HS-27A (cell line): ENCODE data around the gene CEL.
"Not testable (repeated sequence)": the region's sequence is repeated elsewhere in the genome, so short reads cannot be mapped to it uniquely, and the experiment has no call there.

ENCODE experiments used
- DNase-seq: peaks from one replicate; pipeline ENCODE4 v3.0.0-alpha.2; 2012; ENCODE audit warnings: low read depth, missing footprints

The CEL gene

DNA sequence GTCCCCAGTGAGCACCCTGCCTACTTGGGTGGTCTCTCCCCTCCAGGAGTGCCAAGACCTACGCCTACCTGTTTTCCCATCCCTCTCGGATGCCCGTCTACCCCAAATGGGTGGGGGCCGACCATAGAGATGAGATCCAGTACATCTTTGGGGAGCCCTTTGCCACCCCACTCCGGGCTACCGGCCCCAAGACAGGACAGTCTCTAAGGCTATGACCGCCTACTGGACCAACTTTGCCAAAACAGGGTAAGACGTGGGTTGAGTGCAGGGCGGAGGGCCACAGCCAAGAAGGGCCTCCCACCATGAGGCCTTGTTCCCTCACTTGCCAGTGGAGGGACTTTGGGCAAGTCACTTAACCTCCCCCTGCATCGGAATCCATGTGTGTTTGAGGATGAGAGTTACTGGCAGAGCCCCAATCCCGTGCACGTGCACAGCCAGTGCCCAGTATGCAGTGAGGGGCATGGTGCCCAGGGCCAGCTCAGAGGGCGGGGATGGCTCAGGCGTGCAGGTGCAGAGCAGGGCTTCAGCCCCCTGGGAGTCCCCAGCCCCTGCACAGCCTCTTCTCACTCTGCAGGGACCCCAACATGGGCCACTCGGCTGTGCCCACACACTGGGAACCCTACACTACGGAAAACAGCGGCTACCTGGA lies 24.6 kb downstream of the CEL start:
- not testable (repeated sequence) for DNase-seq

- no peak for DNase-seq
Observed at GRCh38 chr9:133086894-133087293, 25.1 kb downstream of the CEL start.

GRCh38 chr9:133087429-133088145 lies 25.8 kb downstream of the CEL start:
- DNase-seq = no peak

- DNase-seq = no peak
Observed at GRCh38 chr9:133088146-133088750, 26.5 kb downstream of the CEL start.

DNA sequence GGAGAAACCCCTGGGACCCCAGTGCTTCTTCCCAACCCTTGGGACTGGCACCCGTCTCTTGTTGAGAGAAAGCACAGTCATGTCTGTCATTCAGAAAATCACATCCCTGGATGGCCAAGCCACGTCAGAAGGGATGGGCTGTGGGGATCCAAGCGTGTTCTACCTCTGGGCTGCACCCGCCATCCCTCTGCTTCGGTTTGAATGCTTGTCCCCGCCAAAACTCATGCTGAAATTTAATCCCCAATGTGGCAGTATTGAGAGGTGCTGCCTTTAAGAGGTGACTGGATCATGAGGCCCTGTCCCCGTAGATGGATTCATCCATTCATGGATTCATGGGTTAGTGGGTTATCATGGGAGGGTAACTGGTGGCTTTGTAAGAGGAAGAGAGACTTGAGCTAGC lies 27.0 kb downstream of the CEL start:
- no peak for DNase-seq

- DNase-seq = no peak
Observed at GRCh38 chr9:133089271-133089671, 27.5 kb downstream of the CEL start.

DNA sequence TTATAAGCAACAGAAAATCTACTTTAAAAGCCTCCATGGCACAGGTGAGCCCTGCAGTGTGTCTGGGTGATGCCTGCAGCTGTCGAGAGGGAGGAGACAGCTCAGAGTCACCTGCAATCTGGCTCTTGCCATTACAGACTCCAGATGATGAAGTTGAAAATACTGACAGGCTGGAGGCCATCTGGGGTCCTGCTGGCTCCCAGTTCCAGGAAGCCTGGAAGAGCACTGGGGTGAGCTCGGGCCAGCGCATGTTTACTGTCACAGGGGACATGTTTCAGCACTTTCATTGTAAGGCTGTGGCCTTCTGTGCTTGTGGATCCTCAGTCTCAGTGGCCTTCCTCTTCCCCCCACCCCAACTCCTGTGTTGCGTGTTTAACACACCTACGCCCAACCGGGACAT lies 28.4 kb downstream of the CEL start:
- no peak for DNase-seq

GRCh38 chr9:133090752-133091385 lies 29.1 kb downstream of the CEL start:
- DNase-seq = no peak

DNA sequence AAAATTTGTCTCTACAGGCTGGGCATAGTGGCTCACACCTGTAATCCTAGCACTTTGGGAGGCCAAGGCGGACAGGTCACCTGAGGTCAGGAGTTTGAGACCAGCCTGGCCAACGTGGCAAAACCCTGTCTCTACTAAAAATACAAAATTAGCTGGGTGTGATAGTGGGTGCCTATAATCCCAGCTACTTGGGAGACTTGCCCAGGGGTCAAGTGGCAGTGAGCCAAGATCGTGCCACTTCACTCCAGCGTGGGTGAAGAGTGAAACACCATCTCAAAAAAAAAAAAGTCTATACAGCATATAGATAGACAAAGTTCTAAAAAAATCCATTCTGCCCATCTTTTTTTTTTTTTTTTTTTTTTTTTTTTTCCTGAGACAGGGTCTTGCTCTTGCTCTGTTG lies 32.6 kb downstream of the CEL start:
- not testable (repeated sequence) for DNase-seq

- DNase-seq = no peak
Observed at GRCh38 chr9:133094842-133095393, 33.1 kb downstream of the CEL start.

DNA sequence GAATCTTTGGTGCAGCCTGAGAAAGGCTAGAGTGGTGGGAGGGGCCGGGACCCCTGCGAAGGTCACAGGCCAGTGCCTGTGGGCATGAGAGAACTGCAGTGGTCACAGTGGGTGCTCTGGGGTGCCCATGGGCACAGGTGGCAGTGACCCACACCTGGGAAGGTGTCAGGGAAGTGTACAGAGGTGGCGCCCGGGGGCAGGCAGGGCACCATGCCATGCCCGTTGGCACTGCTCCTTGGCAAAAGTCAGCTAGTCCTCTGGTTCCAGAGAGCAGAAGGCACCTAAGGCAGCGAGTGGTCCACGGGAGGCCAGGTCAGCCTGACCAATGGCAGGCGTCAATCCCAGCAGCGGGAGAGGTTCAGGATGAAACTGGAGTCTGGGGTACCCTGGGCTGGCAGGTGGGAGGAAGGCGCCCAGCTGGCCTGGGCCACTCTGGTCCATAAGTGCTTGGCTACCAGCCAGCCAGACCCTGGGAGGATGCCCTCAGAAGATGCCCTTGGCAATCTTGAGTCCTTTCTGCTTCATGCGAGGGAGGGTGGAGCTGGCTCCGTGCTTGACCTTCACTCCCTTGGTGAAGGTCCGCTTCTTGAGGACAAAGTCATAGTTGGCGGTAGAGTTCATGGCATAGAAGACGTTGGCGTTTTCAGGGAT lies 36.4 kb downstream of the CEL start:
- DNase-seq = no peak

GRCh38 chr9:133098871-133099270 lies 37.1 kb downstream of the CEL start:
- no peak for DNase-seq

DNA sequence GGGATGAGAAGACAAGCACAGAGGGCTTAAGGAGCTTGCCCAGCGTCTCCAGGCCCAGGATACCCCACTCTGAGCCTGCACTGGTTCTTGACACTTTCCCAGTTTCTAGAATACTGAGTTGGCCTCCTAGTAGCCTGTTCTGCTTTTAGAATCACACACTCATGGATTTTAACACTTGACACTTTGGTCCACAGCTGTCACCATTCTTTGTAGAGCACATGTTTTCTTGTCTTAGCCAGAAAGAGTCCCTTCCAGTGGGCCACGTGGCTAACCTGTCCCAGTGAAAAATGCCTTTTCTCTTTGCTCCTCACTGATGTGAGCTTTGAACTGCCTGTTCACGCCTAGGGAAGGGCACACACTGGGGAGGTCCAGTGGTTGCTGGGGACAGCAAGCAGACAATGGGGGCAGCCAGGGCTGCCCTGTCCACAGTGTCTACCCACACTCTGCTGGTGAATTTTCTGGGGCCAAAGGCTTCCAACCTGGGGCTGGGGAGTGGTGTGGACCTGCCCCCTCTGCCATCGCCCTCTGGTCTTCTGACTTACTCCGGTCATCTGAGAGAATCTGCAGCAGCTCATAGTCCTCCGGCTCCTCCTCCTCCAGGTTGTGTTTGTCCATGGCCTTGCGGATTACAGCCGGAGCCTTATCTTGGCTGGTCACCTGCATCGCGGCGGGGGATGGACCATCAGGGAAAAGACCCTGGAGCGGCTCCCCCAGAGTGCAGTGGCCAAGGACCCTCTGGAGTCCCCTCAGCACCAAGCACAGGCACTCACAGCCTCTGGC lies 38.1 kb downstream of the CEL start:
- DNase-seq = no peak

- no peak for DNase-seq
Observed at GRCh38 chr9:133100506-133101355, 39.0 kb downstream of the CEL start.

- no peak for DNase-seq
Observed at GRCh38 chr9:133101356-133102189, 39.8 kb downstream of the CEL start.

GRCh38 chr9:133102190-133103021 lies 40.6 kb downstream of the CEL start:
- DNase-seq = no peak

DNA sequence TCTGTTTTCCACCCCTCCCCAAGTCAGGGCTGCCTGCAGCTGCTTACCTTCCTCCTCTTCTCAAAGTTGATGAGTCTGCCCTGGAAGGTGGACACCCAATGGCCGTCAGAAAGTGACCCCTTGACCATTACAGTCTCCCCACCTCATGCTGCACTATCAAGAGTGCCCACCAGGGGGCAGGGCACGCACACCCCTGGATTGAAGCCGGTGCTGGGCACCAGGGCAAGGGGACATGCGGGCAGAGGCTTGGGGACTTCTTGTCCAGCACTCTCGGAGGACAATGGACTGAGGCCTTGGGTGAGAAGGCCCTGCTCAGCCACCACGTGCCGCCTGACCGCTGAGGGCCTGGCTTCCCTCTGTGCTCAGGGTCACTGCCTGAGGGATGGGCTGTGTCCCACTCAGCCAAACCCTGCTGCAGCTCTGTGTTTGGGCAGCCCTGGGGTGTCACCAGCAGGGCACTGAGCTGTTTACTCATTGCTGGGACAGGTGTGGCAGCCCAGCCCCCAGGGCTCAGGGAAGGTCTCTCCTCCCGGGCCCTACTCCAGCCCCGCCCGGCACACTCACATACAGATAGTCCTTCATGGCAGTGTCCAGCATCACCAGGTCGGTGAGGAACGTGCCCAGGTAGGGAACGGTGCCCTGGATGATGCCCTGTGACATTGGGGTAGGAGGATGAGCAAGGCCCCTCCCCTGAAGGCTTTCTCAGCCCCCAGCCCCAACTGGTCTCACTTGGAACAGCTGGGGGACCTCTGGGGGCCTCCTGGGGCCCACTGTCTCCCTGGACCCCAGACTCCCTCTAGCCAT lies 41.6 kb downstream of the CEL start:
- DNase-seq = no peak
